RWPE1 (cell line): ENCODE measurements around the gene KIAA0408.

Experiments used
- CTCF ChIA-PET: fragments of 350-600 bp; sonication (Branson Sonifier 250); formaldehyde crosslinking; extraction: SDS; loops from one replicate; lab custom pipeline; 2021; lab: Yijun Ruan, JAX
- POLR2A ChIA-PET: fragments of 400-600 bp; formaldehyde crosslinking; extraction: SDS; loops from one replicate; lab custom pipeline; 2020; ENCODE audit warnings: antibody characterized with exemption; ENCODE audit not compliant: low non-redundant PET; lab: Yijun Ruan, JAX
- DNase-seq: peaks from one replicate; pipeline ENCODE4 v3.0.0; 2012; ENCODE audit warnings: low spot score
- H3K27ac ChIP-seq: fragments of 450-650 bp; 2 replicates; pipeline ENCODE4 v1.5.1; 2017
- TF ChIP-seq, protein P1 (sequence below): fragments of 450-650 bp; conservative IDR thresholded peaks from 2 replicates; pipeline ENCODE4 v1.5.1; 2017; ENCODE audit warnings: low read depth, mild to moderate bottlenecking

KIAA0408 gene

GRCh38 chr6:127489248-127489647 is 30.1 kb upstream of the KIAA0408 start:
- CTCF ChIA-PET: no interaction called here
- H3K27ac ChIP-seq: no peak overlapping the region
- TF ChIP-seq, protein P1, sequence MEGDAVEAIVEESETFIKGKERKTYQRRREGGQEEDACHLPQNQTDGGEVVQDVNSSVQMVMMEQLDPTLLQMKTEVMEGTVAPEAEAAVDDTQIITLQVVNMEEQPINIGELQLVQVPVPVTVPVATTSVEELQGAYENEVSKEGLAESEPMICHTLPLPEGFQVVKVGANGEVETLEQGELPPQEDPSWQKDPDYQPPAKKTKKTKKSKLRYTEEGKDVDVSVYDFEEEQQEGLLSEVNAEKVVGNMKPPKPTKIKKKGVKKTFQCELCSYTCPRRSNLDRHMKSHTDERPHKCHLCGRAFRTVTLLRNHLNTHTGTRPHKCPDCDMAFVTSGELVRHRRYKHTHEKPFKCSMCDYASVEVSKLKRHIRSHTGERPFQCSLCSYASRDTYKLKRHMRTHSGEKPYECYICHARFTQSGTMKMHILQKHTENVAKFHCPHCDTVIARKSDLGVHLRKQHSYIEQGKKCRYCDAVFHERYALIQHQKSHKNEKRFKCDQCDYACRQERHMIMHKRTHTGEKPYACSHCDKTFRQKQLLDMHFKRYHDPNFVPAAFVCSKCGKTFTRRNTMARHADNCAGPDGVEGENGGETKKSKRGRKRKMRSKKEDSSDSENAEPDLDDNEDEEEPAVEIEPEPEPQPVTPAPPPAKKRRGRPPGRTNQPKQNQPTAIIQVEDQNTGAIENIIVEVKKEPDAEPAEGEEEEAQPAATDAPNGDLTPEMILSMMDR: no peak
- POLR2A ChIA-PET: no interaction called here
- no peak for DNase-seq

GRCh38 chr6:127486934-127487333 is 27.7 kb upstream of the KIAA0408 start:
- CTCF ChIA-PET: no interaction called here
- DNase-seq: no peak
- TF ChIP-seq, protein P1: no peak
- POLR2A ChIA-PET: no interaction called here
- no peak overlapping the region for H3K27ac ChIP-seq

GRCh38 chr6:127484212-127484863 is 25.1 kb upstream of the KIAA0408 start:
- H3K27ac ChIP-seq: no peak overlapping the region
- peak; percentile 8 for DNase-seq
- CTCF ChIA-PET: no interaction called here
- TF ChIP-seq, protein P1: no peak
- POLR2A ChIA-PET: no interaction called here

DNA sequence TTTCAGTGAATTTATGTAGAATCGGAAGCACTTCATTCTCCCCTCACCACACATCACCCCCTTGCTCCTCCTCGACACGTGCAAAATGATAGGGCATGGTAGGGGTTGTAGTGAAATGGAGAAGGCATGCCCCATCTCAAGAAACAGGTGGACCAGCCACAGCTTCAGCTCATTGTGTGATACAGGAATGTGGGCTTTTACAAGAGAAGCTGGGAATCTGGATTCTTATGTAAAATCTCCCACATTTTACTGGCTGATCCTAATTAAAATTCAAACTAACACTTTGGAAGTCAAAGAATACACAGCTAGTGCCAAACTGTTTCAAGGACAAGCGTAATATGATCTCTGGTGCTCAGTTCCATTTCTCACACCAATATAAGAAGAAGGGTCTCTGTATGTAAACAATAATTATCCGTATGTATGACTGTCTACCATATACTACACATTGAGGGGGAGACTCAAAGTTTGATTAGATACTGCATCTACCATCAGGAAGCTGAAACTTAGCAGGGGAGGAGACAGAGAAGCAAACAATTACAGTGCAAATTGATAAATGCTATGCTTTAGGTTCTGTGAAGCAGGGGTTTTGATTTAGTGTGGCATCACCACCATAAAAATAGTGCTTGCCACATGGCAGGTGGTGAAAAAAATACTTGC is 24.3 kb upstream of the KIAA0408 start:
- TF ChIP-seq, protein P1: no peak
- ChIA-PET POLR2A (no interaction called here), CTCF (no interaction called here)
- no peak for DNase-seq
- no peak overlapping the region for H3K27ac ChIP-seq

DNA sequence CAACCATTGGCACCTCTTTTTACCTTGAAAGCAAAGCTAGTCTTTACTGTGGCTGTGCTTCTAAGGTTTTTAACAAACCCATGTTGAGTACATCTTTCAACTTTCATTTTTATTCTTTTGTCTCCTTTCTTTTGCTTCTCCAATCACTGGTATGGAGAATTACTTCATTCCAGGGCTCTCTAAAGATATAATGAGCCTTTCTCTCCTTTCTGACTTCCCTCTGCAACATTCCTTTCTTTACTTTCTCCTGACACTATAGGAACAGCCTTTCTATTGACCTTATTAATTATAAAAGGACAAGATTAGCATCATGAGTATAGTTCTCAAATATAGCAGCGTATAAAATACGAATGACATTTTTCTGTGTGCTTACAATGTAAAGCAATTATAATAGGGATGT is 23.1 kb upstream of the KIAA0408 start:
- no peak overlapping the region for H3K27ac ChIP-seq
- DNase-seq: no peak
- POLR2A ChIA-PET: no interaction called here
- TF ChIP-seq, protein P1: no peak
- CTCF ChIA-PET: interaction anchor here (0.6 kb wide), 2 partner anchors 18 to 28 kb away, joined by 3 read pairs; no protein-coding TSS in a partner anchor

GRCh38 chr6:127481628-127482027 is 22.4 kb upstream of the KIAA0408 start:
- no peak for DNase-seq
- H3K27ac ChIP-seq: no peak overlapping the region
- ChIA-PET POLR2A (no interaction called here), CTCF (interaction anchor here (0.6 kb wide), 3 partner anchors 18 to 237 kb away, joined by 3 read pairs; no protein-coding TSS in a partner anchor)
- TF ChIP-seq, protein P1: no peak
